HepG2 (cell line): ENCODE measurements around the gene SQSTM1. TPM values are rescaled to one million over a fixed set of nuclear protein-coding genes. Genes with fewer than 3 reads are reported as not detected.
A peak's percentile ranks its signal among the peaks of the same experiment; 100 is the strongest.

Experiments
- KAT2B ChIP-seq: fragments of 150-350 bp; IDR thresholded peaks from 2 replicates; pipeline ENCODE4 v1.6.1; 2014; ENCODE audit warnings: low read depth, low read length, borderline replicate concordance
- MAFG ChIP-seq: sonication (generic); formaldehyde crosslinking; IDR thresholded peaks from 2 replicates; pipeline ENCODE4 v1.5.1; 2020; ENCODE audit warnings: mild to moderate bottlenecking, missing genetic modification reagents
- NR3C1 ChIP-seq: sonication (generic); formaldehyde crosslinking; IDR thresholded peaks from 2 replicates; pipeline ENCODE4 v1.4.0; 2020; ENCODE audit warnings: missing genetic modification reagents
- ZFP41 ChIP-seq: sonication (generic); formaldehyde crosslinking; IDR thresholded peaks from 2 replicates; pipeline ENCODE4 v1.4.0; 2020; ENCODE audit warnings: mild to moderate bottlenecking, missing genetic modification reagents, borderline replicate concordance
- ZNF616 ChIP-seq: sonication (generic); formaldehyde crosslinking; IDR thresholded peaks from 2 replicates; pipeline ENCODE4 v1.5.0; 2020; ENCODE audit warnings: low read depth, mild to moderate bottlenecking, missing genetic modification reagents
- ZNF709 ChIP-seq: sonication (generic); formaldehyde crosslinking; IDR thresholded peaks from 2 replicates; pipeline ENCODE4 v1.5.0; 2020; ENCODE audit warnings: mild to moderate bottlenecking, missing genetic modification reagents
- polyA plus RNA-seq, 8 experiments: library from polyadenylated mRNA; depleted of rRNA in 3 of 8; stranded (reverse) in 7 of 8; unstranded in 1 of 8; fragments of >200 nt; fragmentation: Illumina TruSeq in 4 of 8; extraction: Trizol in 4 of 8; gene quantifications; 2 replicates each; pipeline versions ENCODE4 v1.2.1 to v1.2.3, GENCODE V29; 2011 to 2016; ENCODE audit warnings: low read depth in 4 of 8, missing spikeins in 1 of 8, mixed read lengths in 1 of 8; ENCODE audit not compliant: insufficient read depth in 1 of 8
- total RNA-seq, 5 experiments: library from RNA; depleted of rRNA; stranded (reverse); fragments of >200 nt; fragmentation: Illumina TruSeq; extraction: Trizol; gene quantifications; 2 replicates each; pipeline ENCODE4 v1.2.3, GENCODE V29; 2016; ENCODE audit warnings: low read depth in 1 of 5
- TF ChIP-seq, protein P1 (sequence below): conservative IDR thresholded peaks from 2 replicates; pipeline ENCODE4 v1.6.1; 2018; ENCODE audit warnings: missing genetic modification reagents
- TF ChIP-seq, protein P2 (sequence below): sonication (generic); formaldehyde crosslinking; conservative IDR thresholded peaks from 2 replicates; pipeline ENCODE4 v1.8.0; 2022; ENCODE audit warnings: mild to moderate bottlenecking, moderate library complexity, missing genetic modification reagents
- TF ChIP-seq, protein P3 (sequence below): sonication (generic); formaldehyde crosslinking; IDR thresholded peaks from 2 replicates; pipeline ENCODE4 v1.5.0; 2020; ENCODE audit warnings: mild to moderate bottlenecking, missing genetic modification reagents, borderline replicate concordance
- TF ChIP-seq, protein P4 (sequence below): sonication (generic); formaldehyde crosslinking; IDR thresholded peaks from 2 replicates; pipeline ENCODE4 v1.9.0; 2021; ENCODE audit warnings: missing genetic modification reagents, mild to moderate bottlenecking, borderline replicate concordance
- TF ChIP-seq, protein P5 (sequence below): sonication (generic); formaldehyde crosslinking; IDR thresholded peaks from 2 replicates; pipeline ENCODE4 v1.4.0; 2020; ENCODE audit warnings: mild to moderate bottlenecking, missing genetic modification reagents
- TF ChIP-seq, protein P6 (sequence below): sonication (generic); formaldehyde crosslinking; IDR thresholded peaks from 2 replicates; pipeline ENCODE4 v1.4.0; 2020; ENCODE audit warnings: mild to moderate bottlenecking, missing genetic modification reagents
- TF ChIP-seq, protein P7 (sequence below): sonication (generic); formaldehyde crosslinking; IDR thresholded peaks from 2 replicates; pipeline ENCODE4 v1.8.0; 2022; ENCODE audit warnings: low read depth, missing genetic modification reagents

The SQSTM1 gene
- total and polyA plus RNA-seq, 2 of the 13 experiments (the other 11 are each of a cell fraction or from before 2014, with no cell fraction given), result 90.9 to 160 TPM

DNA sequence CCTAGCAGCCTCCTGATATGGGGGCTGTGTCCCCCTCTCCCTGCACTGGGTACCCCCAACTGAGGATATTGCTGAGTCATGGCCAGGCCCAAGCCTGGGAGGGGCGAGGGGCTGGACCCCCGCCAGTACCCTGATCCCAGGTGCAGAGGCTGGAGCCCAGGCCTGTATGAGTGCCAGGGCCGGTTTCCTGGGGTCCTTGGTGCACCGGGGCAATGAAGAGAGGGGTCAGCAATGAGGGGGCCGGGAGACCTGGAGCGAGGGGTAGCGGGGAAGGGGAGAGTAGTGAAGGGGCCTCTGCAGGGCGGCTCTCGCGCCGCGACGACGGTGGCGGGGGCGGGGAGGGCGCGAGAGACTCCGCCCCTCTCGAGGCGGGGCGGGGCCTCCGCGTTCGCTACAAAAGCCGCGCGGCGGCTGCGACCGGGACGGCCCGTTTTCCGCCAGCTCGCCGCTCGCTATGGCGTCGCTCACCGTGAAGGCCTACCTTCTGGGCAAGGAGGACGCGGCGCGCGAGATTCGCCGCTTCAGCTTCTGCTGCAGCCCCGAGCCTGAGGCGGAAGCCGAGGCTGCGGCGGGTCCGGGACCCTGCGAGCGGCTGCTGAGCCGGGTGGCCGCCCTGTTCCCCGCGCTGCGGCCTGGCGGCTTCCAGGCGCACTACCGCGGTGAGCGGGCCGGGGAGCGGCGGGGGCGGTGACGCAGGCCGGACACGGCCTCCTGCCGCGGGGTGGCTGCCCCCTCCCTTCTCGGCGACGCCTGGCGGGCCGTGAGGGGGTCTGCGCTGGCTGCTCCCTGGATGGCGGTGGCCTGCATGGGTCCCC is at the start of gene SQSTM1 (continued):
- TF ChIP-seq, protein P1, sequence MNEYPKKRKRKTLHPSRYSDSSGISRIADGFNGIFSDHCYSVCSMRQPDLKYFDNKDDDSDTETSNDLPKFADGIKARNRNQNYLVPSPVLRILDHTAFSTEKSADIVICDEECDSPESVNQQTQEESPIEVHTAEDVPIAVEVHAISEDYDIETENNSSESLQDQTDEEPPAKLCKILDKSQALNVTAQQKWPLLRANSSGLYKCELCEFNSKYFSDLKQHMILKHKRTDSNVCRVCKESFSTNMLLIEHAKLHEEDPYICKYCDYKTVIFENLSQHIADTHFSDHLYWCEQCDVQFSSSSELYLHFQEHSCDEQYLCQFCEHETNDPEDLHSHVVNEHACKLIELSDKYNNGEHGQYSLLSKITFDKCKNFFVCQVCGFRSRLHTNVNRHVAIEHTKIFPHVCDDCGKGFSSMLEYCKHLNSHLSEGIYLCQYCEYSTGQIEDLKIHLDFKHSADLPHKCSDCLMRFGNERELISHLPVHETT (CRISPR knock-in tag), result no peak
- no peak for TF ChIP-seq ZNF616 (CRISPR knock-in tag)
- TF ChIP-seq, protein P2, sequence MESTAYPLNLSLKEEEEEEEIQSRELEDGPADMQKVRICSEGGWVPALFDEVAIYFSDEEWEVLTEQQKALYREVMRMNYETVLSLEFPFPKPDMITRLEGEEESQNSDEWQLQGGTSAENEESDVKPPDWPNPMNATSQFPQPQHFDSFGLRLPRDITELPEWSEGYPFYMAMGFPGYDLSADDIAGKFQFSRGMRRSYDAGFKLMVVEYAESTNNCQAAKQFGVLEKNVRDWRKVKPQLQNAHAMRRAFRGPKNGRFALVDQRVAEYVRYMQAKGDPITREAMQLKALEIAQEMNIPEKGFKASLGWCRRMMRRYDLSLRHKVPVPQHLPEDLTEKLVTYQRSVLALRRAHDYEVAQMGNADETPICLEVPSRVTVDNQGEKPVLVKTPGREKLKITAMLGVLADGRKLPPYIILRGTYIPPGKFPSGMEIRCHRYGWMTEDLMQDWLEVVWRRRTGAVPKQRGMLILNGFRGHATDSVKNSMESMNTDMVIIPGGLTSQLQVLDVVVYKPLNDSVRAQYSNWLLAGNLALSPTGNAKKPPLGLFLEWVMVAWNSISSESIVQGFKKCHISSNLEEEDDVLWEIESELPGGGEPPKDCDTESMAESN (CRISPR knock-in tag), result peak; percentile 90
- TF ChIP-seq, protein P3, sequence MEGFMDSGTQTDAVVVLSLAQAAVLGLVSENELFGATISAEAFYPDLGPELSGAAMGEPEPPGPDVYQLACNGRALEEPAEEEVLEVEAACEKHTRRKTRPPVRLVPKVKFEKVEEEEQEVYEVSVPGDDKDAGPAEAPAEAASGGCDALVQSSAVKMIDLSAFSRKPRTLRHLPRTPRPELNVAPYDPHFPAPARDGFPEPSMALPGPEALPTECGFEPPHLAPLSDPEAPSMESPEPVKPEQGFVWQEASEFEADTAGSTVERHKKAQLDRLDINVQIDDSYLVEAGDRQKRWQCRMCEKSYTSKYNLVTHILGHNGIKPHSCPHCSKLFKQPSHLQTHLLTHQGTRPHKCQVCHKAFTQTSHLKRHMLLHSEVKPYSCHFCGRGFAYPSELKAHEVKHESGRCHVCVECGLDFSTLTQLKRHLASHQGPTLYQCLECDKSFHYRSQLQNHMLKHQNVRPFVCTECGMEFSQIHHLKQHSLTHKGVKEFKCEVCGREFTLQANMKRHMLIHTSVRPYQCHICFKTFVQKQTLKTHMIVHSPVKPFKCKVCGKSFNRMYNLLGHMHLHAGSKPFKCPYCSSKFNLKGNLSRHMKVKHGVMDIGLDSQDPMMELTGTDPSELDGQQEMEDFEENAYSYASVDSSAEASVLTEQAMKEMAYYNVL, result 0 out of 2 replicates have a peak, but pooled peaks have one; percentile 69
- TF ChIP-seq ZFP41 (CRISPR knock-in tag), result no peak
- peak; percentile 84; the same call in 1 of the 2 replicates for TF ChIP-seq ZNF709 (CRISPR knock-in tag)
- TF ChIP-seq, protein P4, sequence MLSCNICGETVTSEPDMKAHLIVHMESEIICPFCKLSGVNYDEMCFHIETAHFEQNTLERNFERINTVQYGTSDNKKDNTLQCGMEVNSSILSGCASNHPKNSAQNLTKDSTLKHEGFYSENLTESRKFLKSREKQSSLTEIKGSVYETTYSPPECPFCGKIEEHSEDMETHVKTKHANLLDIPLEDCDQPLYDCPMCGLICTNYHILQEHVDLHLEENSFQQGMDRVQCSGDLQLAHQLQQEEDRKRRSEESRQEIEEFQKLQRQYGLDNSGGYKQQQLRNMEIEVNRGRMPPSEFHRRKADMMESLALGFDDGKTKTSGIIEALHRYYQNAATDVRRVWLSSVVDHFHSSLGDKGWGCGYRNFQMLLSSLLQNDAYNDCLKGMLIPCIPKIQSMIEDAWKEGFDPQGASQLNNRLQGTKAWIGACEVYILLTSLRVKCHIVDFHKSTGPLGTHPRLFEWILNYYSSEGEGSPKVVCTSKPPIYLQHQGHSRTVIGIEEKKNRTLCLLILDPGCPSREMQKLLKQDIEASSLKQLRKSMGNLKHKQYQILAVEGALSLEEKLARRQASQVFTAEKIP, result no peak
- no peak for TF ChIP-seq KAT2B
- TF ChIP-seq, protein P5, sequence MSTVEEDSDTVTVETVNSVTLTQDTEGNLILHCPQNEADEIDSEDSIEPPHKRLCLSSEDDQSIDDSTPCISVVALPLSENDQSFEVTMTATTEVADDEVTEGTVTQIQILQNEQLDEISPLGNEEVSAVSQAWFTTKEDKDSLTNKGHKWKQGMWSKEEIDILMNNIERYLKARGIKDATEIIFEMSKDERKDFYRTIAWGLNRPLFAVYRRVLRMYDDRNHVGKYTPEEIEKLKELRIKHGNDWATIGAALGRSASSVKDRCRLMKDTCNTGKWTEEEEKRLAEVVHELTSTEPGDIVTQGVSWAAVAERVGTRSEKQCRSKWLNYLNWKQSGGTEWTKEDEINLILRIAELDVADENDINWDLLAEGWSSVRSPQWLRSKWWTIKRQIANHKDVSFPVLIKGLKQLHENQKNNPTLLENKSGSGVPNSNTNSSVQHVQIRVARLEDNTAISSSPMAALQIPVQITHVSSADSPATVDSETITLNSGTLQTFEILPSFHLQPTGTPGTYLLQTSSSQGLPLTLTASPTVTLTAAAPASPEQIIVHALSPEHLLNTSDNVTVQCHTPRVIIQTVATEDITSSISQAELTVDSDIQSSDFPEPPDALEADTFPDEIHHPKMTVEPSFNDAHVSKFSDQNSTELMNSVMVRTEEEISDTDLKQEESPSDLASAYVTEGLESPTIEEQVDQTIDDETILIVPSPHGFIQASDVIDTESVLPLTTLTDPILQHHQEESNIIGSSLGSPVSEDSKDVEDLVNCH (CRISPR knock-in tag), result no peak
- TF ChIP-seq, protein P6, sequence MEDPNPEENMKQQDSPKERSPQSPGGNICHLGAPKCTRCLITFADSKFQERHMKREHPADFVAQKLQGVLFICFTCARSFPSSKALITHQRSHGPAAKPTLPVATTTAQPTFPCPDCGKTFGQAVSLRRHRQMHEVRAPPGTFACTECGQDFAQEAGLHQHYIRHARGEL (CRISPR knock-in tag), result no peak
- 0 out of 2 replicates have a peak, but pooled peaks have one; percentile 81 for TF ChIP-seq NR3C1 (CRISPR knock-in tag)
- peak; percentile 98 for TF ChIP-seq MAFG
- TF ChIP-seq, protein P7, sequence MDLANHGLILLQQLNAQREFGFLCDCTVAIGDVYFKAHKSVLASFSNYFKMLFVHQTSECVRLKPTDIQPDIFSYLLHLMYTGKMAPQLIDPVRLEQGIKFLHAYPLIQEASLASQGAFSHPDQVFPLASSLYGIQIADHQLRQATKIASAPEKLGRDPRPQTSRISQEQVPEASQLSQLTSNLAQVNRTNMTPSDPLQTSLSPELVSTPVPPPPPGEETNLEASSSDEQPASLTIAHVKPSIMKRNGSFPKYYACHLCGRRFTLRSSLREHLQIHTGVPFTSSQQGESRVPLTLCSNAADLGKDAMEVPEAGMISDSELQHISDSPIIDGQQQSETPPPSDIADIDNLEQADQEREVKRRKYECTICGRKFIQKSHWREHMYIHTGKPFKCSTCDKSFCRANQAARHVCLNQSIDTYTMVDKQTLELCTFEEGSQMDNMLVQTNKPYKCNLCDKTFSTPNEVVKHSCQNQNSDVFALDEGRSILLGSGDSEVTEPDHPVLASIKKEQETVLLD (CRISPR knock-in tag), result peak; percentile 50; the same call in 1 of the 2 replicates
